BE2C (cell line): Measurements from ENCODE around the gene SETD6.
A peak's percentile ranks its signal among the peaks of the same experiment; 100 is the strongest.
"Not testable (repeated sequence)": the region's sequence is repeated elsewhere in the genome, so short reads cannot be mapped to it uniquely, and the experiment has no call there.

Experiments
- DNase-seq: peaks from one replicate; pipeline ENCODE4 v3.0.0-alpha.2; 2020
- H3K27me3 ChIP-seq: fragments of 250-450 bp; sonication (Bioruptor Pico); 2 replicates; pipeline ENCODE4 v1.5.1; 2020; ENCODE audit warnings: mild to moderate bottlenecking
- H3K36me3 ChIP-seq: fragments of 250-450 bp; sonication (Bioruptor Pico); 2 replicates; pipeline ENCODE4 v1.5.1; 2020; ENCODE audit warnings: mild to moderate bottlenecking
- H3K4me1 ChIP-seq: fragments of 250-450 bp; sonication (Bioruptor Pico); 2 replicates; pipeline ENCODE4 v1.5.1; 2020
- H3K4me3 ChIP-seq: 2 replicates; pipeline ENCODE4 v1.5.1; 2011; ENCODE audit warnings: low read depth, low read length
- H3K9me3 ChIP-seq: fragments of 250-450 bp; sonication (Bioruptor Pico); 2 replicates; pipeline ENCODE4 v1.5.1; 2020
- CTCF ChIP-seq: IDR thresholded peaks from 2 replicates; pipeline ENCODE4 v1.5.1; 2012; ENCODE audit warnings: mild to moderate bottlenecking, low read depth, low read length

SETD6 gene

DNA sequence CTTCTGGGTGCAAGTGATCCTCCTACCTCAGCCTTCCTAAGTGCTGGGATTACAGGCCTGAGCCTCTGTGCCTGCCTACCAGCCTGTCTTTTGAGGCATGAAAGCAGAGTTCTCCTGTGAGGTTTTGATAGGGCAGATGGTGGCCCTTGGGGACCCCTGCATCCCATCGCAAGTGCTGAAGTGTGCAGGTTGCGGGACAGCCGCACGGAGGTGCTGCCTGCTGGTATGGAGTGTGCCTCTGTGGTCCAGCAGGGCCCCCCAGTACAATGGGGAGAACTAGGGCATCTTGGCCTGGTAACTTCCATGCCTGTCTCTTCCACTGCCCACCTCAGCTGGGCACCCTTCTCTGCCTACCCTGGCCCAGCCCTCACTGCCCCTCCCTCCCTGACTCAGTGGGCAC lies 25.3 kb upstream of the SETD6 start:
- no peak overlapping the region for H3K4me3 ChIP-seq
- no peaks in the 10 kb centered on the region for H3K27me3 ChIP-seq
- TF ChIP-seq CTCF: no peak
- no peaks in the 10 kb centered on the region for H3K36me3 ChIP-seq
- H3K4me1 ChIP-seq: peaks cover 21% of the 10 kb centered on the region
- no peaks in the 10 kb centered on the region for H3K9me3 ChIP-seq
- no peak for DNase-seq

DNA sequence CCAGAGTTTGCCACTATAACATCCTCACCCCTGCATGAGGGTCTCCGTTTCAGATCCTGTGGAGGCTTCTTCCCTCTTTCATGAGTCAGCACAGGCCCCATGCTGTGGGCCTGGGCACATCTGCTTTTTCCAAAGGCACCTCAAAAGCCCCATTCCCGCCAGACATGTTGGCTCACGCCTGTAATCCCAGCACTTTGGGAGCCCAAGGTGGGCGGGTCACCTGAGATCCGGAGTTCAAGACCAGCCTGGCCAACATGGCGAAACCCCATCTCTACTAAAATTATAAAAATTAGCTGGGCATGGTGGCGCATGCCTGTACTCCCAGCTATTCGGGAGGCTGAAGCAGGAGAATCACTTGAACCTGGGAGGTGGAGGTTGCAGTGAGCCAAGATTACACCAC lies 24.8 kb upstream of the SETD6 start:
- peaks cover 24% of the 10 kb centered on the region for H3K4me1 ChIP-seq
- not testable (repeated sequence) for H3K4me3 ChIP-seq, H3K27me3 ChIP-seq, DNase-seq, H3K36me3 ChIP-seq, H3K9me3 ChIP-seq

GRCh38 chr16:58492066-58492465 lies 23.3 kb upstream of the SETD6 start:
- H3K27me3 ChIP-seq: no peaks in the 10 kb centered on the region
- peak; percentile 54 for DNase-seq
- no peaks in the 10 kb centered on the region for H3K9me3 ChIP-seq
- no peaks in the 10 kb centered on the region for H3K36me3 ChIP-seq
- peaks cover 31% of the 10 kb centered on the region for H3K4me1 ChIP-seq
- H3K4me3 ChIP-seq: no peak overlapping the region
- TF ChIP-seq CTCF: no peak

DNA sequence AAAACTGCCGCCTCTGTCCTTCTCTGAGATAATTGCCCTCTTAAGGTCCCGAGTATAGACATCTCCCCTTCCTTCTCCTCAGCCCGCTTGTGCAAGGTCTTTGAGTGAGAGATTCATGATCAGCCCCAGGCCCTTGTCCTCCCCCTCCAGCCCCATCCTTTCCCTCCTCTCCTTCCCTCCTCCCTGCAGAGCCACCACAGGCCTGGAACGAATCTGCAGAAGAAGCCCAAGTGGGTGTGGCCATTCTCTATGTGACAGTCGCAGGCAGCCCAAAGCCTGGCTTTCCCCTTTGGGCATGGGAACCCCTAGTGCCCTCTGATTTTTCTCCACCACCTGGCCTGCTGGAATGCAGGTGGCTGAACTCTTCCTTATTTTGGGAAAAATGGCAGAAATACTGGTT lies 22.6 kb upstream of the SETD6 start:
- DNase-seq: peak; percentile 56
- no peak for TF ChIP-seq CTCF
- Histone ChIP-seq H3K36me3 (no peaks in the 10 kb centered on the region), H3K9me3 (no peaks in the 10 kb centered on the region), H3K27me3 (no peaks in the 10 kb centered on the region), H3K4me3 (no peak overlapping the region), H3K4me1 (peaks cover 26% of the 10 kb centered on the region)

GRCh38 chr16:58493756-58494431 lies 21.4 kb upstream of the SETD6 start:
- H3K4me1 ChIP-seq: peaks cover 20% of the 10 kb centered on the region

DNA sequence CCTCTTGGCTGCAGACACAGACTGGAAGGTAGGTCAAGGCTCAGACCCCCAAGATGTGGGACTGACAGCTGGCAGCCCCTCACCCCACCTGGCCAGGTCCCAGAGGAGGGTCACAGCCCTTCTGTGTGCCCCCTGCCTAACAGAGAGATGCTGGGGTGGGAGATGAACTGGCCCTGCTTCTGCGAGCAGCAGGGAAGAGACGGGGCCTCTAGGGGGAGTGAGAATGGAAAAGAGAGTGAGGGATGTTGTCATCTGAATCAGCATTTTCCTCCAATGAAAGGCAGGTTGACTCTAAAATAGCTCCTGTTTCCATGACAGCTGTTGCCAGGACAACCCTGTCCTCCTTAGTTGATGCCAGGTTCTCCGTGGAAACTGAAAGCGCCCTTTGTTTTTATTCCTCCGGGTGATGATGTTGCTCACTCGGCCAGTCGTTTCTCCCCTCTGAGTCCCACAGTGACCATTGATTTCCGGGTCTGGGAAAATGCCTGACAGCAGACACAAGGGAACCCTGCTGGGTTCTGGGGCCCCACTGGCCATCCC lies 20.3 kb upstream of the SETD6 start:
- TF ChIP-seq CTCF: peak; percentile 82

More at GRCh38 chr16:58493756-58494431, 21.4 kb upstream of the SETD6 start:
- Histone ChIP-seq H3K9me3 (no peaks in the 10 kb centered on the region), H3K4me3 (no peak overlapping the region), H3K36me3 (no peaks in the 10 kb centered on the region), H3K27me3 (no peaks in the 10 kb centered on the region)
- DNase-seq: no peak
- TF ChIP-seq CTCF: no peak

More for the DNA sequence above, 20.3 kb upstream of the SETD6 start:
- DNase-seq: peak; percentile 93
- Histone ChIP-seq H3K27me3 (no peaks in the 10 kb centered on the region), H3K36me3 (no peaks in the 10 kb centered on the region), H3K4me1 (peaks cover 26% of the 10 kb centered on the region), H3K9me3 (no peaks in the 10 kb centered on the region), H3K4me3 (peak overlapping the region; percentile 48)
